ENCODE results near the gene WDR19.
"Not testable (repeated sequence)": the region's sequence is repeated elsewhere in the genome, so short reads cannot be mapped to it uniquely, and the experiment has no call there.

WDR19 gene

DNA sequence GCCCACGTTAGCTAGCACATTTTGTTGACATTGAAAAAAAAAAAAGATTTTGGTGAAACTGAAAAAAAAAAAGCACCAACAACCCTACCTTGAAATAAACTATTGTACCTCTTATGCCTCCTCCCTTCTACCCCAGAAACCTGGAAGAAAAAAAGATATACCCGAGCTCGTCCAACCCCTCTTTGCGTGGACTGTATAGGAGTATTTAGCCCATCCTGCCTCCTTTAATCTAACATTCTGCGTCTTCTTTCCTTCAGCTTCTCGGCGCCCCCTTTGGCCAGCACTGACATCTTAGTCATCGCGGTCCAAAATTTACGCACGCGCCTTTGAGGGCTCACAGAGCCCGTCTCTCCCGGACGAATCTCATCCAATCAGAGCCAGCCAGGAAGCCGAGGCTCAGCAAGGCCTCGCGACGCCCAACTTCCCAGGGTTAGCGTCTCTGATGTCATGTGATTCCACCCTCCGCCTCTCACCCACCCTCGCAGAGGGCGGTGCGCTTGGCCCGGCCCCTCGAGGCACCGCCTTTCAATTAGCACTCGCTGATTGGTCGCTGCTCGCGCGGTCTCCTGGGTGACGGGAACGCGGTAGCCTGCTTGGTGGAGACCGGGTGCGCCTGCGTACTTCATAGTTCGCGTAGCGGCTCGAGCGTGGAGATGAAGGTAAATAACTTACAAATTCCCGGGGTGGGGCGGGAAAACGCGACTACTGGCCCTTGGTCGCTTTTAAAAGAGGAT, at the start of gene WDR19:
Gene WDR19, plus strand, starts transcription at position 625 of the 734 bp plus-strand sequence. Its CDS starts 29 bp downstream, at position 654.
- DNase-seq (ENCODE audit: low spot score) = peak; percentile 98

DNA sequence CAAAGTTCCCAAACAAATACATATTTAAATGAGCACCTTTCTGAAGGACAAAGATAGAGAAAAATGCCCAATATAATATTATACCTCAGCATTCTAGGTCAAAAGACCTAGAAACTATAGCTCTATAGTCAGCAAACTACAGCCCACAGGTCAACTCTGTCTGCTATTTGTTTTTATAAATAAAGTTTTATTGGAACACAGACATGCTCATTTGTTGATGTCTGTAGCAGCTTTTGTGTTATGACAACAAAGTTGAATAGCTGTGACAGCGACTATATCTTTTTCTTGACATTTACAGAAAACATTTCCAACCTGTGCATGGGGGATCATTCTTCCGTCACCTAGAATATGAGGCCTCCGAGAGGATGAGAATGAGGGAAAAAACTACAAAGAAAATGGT, 48.7 kb upstream of the WDR19 start:
- no peak for DNase-seq (ENCODE audit: low spot score)

DNA sequence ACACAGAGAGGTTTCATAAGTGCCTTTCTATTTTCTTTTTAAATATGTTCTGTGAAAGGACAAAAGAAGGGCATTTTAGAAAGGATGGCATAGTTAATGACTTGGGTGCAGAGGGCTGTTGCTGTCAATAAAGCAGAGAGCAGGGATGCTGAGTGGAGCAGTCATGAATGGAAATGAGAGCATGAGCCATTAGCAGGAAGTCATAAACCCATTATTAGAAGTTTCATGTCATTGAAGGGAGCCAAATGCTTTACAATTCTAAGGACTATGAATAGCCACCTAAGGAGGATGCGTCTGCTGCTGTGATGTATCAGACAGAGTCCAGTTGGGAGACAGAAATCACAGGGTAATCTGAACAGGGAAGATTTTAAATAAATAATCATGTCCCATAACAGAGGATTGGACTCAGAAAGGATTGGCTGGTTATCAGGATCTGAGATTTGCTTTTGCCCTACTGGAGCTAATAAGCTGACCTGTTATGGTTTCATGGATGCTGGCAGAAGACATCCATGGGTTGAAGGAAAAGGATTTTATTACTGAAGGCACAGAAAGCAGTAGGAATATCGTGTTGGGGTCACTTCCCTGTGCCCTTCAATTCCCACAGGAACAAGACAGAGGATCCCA, 47.5 kb upstream of the WDR19 start:
- DNase-seq (ENCODE audit: low spot score) = no peak

DNA sequence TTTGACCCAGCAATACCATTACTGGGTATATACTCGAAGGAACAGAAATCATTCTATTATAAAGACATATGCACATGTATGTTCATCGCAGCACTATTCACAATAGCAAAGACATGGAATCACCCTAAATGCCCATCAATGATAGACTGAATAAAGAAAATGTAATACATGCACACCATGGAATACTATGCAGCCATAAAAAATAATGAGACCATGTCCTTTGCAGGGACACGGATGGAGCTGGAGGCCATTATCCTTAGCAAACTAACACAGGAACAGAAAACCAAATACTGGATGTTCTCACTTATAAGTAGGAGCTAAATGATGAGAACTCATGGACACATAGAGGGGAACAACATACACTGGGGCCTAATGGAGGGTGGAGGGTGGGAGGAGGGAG, 44.1 kb upstream of the WDR19 start:
- not testable (repeated sequence) for DNase-seq (ENCODE audit: low spot score)

DNA sequence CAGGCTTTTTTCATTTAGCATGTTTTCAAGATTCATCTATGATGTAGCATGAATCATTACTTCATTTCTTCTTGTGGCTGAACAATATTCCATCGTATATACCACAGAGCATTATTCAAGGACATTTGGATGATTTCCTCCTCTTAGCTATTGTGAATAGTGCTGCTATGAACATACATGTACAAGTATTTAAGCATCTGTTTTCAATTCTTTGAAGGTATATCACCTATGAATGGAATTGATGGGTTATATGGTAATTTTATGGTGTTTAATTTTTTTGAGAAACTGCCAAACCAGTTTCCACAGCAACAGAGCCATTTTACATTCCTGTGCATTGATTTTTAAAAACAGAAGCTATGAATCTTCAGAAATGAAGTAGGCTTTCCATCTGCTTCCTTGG, 36.1 kb upstream of the WDR19 start:
- no peak for DNase-seq (ENCODE audit: low spot score)

DNA sequence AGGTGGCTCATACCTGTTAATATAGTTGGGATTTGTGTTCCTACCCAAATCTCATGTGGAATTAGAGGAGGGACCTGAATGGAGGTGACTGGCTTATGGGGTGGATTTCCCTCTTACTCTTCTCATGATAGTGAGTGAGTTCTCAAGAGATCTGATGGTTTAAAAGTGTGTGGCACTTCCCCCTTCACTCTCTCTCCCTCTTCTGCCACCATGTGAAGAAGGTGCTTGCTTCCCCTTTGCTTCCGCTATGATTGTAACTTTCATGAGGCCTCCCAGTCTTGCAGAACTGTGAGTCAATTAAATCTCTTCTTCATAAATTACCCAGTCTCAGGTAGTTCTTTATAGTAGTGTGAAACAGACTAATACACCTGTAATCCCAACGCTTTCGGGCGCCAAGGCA, 28.3 kb upstream of the WDR19 start:
- DNase-seq (ENCODE audit: low spot score) = no peak

DNA sequence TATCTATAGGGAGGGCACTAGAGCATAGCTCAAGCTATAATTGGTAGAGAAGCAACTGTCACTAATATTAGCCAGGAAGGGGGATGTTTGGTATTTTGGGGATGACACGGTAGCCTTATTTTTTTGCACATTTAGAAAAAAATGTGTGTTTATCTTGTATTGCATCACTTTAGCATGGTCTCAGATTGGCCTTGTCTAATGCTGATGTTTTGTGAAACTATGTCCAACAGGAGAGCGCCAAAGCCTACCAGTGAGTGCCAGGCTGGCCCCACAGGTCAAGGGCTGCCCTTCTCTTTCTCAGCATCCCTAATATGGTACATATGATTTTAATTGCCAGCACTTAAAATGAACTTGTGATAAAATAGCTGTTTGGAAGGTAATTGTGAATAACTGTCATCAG, 24.8 kb upstream of the WDR19 start:
- DNase-seq (ENCODE audit: low spot score) = no peak

DNA sequence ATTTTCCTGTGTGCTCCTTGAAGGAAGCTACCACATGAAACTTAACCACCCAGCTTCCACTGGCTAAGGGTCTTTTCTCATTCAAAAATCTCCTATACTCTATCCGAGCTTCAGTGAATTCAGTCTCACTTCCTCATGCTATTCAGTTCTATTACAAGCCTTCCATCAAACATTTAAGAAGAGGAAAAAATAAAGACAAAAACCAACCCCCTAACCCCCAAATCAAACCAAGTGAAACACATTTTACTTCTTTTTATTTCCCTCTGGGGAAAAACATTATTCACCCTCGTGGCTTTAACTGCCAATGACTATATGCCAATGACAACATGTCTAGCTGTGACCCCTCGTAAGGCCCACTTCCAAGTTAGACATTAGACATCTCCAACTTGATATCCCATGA, 16.2 kb upstream of the WDR19 start:
- DNase-seq (ENCODE audit: low spot score) = no peak

DNA sequence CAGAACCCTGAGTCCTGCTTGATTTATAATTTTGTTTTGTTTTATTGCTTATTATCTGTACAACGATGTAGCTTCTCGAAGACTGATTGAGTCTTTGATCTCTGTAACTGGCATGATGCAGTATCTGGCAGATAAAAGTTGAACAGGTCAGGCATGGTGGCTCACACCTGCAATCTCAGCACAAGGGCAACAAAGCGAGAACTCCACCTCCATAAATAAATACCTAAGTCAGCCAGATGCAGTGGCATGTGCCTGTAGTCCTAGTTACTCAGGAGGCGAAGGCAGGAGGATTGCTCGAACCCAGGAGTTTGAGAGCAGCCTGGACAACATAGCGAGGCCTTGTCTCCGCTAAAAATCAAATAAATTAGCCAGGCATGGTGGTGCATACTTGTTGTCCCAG, 15.7 kb upstream of the WDR19 start:
- DNase-seq (ENCODE audit: low spot score) = no peak

DNA sequence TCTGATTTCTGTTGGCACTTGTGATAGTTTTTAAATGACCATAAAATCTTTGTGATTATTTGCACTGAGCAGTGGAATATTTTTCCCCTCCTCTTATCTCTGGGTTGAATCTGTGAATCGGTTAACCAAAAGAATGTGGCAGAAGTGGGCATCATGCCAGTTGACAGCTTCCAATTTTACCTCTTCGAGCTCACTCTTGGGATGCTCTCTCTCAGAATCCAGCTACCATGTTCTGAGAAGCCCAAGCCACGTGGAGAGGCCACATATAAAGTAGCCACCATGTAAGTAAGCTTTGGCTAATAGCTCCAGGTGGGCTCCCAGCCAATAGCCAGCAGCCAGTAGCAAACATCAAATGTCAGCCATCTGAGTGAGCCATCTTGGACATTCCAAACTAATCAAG, 12.9 kb upstream of the WDR19 start:
- DNase-seq (ENCODE audit: low spot score) = no peak

DNA sequence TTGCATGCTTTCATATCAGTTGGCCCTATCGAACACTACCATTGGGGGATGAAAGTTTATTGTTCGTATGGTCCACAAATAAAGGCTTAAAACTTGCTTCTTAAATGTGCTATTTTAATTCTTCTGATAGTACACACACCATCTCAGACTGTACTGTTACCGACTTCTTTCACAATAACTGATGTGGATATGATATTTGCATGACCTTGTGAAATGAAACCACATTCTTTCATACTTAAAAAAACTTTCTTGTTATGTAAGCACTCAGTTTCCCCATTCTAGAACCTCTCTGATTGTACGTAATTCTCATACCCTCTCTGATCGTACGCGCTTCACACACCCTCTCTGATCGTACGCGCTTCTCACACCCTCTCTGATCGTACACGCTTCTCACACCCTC, 12.0 kb upstream of the WDR19 start:
- no peak for DNase-seq (ENCODE audit: low spot score)

DNA sequence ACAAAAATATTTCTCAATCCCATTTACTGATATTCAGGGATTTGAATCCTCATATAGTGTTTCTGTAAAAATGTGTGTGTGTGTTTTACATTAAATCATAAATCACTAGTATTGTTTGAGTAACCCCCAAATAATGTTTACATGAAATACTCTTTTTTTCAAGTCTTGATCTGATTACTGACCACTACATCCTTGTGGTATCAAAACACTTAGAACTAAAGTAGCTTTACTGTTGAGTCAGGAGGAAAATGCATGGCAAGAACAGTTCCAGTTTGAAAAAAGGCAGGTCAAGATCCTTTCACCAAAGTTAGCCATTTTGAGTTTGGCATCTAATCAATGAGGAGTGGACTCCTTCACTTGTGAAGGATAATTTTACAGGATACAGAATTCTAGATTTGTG, 3.6 kb upstream of the WDR19 start:
- DNase-seq (ENCODE audit: low spot score) = no peak

DNA sequence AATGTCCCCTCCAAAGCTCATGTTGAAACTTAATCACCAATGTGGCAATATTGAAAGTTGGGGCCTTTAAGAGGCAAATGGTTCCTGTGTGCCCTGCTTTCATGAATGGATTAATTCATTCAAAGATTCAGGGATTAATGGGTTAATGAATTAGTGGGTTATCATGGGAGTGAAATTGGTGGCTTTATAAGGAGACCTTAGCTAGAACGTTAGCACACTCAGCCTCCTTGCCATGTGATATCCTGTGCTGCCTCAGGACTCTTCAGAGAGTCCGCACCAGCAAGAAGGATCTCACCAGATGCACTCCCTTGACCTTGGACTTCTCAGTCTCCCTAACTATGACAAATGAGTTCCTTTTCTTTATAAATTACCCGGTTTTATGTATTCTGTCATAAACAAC, 2.6 kb upstream of the WDR19 start:
- no peak for DNase-seq (ENCODE audit: low spot score)

DNA sequence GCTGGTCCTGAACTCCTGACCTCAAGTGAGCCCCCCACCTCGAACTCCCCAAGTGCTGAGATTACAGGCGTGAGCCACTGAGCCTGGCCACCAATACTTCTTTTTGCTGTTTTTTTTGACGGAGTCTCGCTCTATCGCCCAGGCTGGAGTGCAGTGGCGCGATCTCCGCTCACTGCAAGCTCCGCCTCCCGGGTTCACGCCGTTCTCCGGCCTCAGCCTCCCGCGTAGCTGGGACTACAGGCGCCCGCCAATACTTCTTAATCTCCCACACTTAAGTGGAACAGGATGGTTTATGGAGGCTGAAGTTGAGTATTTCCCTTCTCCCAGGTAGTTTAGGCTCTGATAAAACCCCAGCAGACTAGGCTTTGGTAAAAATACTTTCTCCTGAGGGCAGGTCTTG, 1.7 kb upstream of the WDR19 start:
- not testable (repeated sequence) for DNase-seq (ENCODE audit: low spot score)

DNA sequence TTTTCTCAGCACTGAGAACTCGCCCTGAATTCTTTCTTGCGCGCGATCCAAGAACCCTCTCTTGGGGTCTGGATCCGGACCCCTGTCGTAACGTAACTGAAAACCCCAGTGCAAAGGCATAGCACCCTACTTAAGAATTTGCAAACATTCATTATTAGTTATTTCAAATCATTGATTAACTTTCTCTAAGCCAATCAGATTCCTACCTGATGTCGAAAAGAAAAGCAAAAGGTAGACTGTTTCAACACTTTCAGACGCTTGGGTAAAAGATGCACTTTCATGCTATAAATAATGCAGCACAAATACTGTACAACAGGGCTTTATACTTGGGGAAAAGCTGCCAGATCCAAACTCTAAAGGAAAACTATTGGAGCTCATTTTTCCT, 817 bp upstream of the WDR19 start:
- DNase-seq (ENCODE audit: low spot score) = no peak

DNA sequence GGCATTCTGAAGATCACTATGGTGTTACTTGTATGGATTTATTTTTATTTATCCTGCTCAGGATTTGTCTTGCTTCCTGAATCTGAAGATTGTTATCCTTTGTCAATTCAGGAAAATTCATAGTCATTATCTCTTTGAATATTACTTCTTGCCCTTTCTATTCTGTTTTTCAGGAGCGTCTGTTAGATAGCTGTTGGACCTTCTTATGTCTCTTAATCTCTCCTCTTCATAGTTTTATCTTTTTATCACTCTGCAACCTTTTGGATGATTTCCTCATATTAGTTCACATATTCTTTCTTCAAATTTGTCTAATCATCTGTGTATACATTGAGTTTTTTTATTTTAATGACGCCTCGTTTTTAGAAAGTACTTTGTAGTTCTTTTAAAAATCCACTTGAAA, 19.6 kb downstream of the WDR19 start:
- no peak for DNase-seq (ENCODE audit: low spot score)

DNA sequence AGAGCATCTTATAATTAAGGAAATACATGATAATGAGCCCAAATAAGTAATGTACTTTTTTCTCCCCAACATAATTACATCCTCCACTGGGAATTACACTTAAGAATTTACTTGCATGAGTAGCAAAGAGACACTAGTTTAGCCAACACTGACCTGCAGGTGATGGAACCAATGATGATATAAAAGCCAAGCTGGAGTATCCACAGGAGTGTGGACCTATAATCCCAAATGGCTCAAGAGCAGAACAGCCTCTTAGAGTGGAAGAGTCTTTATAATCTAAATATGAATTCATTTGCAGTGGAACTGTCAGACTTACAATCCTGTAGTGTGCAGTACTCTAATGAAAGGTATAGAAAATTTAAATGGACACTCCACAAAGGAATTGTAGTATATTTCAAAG, 22.2 kb downstream of the WDR19 start:
- DNase-seq (ENCODE audit: low spot score) = no peak

DNA sequence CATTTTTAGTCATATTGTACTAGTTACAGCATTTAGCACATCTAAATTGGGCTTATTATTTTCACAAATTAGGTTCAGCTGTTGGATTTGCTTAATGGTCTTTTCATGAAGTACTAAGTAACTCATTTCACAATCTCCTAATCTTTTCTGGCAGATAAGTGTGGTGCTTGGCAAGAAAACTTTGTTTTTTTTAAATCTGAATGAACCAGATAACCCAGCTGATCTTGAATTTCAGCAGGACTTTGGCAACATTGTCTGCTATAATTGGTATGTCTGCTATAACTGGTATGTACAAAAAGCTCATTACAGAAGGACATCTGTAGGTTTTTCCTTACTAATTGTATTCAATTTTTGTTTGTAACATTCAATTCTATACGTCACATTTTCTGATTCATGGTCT, 22.7 kb downstream of the WDR19 start:
- DNase-seq (ENCODE audit: low spot score) = no peak

DNA sequence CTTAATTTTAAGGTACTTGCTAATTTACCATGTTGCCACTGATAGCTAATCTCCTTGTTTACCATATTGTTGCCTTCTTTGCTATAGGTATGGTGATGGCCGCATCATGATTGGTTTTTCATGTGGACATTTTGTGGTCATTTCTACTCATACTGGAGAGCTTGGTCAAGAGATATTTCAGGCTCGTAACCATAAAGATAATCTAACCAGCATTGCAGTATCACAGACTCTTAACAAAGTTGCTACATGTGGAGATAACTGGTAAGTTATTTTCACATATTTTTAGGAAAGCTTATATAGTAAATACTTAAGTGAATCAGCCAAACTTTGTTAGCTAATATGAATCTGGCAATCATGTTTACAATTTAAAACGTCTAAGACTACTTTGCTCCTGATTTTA, 23.1 kb downstream of the WDR19 start:
- no peak for DNase-seq (ENCODE audit: low spot score)

DNA sequence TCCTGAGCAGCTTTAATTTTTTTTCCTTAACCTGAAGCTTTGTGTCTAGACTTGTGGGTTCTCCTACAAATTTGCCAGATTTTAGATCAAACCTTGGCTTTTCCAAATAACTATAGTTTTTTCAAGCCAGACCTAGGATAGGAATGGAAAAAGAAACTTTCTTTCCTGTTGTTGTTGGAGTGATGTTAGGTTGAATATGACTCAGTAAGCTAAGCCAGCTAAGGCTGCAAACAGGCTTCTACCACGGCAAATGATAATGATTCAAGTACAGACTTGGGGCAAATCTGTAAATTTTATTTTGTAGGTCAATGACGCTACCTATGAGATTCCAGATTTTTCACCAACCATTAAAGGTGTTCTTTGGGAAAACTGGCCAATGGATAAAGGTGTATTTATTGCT, 45.6 kb downstream of the WDR19 start:
- no peak for DNase-seq (ENCODE audit: low spot score)

DNA sequence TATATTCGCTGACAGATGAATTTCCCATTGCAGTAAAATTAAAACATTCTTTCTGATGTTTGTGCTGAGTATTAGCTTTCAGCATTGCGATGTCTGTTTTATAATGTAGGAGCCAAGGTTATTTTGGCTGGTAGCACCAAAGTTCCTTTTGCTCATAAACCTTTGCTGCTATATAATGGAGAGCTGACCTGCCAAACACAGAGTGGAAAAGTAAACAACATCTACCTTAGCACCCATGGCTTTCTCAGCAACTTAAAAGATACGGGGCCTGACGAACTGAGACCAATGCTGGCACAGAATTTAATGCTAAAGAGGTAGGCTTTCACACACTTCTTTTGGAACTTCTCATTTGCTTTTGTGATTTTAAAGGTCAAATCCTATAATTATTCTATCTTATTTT, 46.0 kb downstream of the WDR19 start:
- DNase-seq (ENCODE audit: low spot score) = no peak

DNA sequence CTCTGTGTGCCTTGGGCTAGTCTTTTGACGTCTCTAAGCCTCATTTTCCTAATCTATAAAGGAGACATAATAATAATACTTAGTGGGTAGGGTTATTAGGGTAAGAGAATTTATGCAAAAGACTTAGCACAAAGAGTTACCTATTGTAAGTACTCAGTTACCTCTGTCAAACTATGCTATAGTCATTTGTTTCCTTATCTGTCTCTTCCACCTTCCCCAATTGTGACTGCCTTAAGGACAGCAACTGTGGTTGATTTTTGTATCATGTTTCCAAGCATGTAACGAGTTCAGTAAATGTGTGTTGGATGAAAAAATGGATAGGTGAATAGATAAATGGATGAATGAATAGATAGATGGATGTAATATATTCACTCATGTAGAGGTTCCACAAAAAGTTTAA, 48.1 kb downstream of the WDR19 start:
- no peak for DNase-seq (ENCODE audit: low spot score)

DNA sequence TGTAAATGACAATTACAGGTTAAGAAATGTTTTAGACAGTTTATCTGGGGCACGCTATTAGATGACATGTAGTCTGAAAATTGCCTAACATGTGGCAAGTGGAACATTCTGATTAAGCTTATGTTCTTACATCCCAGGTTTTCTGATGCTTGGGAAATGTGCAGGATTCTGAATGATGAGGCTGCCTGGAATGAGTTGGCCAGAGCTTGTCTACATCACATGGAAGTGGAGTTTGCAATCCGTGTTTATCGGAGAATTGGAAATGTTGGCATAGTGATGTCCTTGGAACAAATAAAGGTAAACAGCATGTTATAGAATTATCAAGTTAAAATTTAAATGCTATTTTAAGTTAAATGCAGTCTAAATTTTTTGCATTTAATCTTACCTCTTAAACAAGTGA, 49.3 kb downstream of the WDR19 start:
- no peak for DNase-seq (ENCODE audit: low spot score)

DNA sequence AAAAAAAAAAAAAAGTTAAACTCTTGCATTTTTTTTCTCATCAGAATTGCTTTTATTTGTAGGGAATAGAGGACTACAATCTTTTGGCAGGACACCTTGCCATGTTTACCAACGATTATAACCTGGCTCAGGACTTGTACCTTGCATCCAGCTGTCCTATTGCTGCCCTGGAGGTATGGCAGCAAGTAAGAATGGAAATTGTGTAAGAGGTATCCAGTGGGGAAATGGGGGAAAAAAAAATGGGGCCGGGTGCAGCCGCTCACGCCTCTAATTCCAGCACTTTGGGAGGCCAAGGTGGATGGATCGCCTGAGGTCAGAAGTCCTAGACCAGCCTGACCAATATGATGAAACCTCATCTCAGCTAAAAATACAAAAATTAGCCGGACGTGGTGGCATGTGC, 49.8 kb downstream of the WDR19 start:
- no peak for DNase-seq (ENCODE audit: low spot score)
